Measurements from ENCODE around the gene CHST6.

Gene CHST6

DNA sequence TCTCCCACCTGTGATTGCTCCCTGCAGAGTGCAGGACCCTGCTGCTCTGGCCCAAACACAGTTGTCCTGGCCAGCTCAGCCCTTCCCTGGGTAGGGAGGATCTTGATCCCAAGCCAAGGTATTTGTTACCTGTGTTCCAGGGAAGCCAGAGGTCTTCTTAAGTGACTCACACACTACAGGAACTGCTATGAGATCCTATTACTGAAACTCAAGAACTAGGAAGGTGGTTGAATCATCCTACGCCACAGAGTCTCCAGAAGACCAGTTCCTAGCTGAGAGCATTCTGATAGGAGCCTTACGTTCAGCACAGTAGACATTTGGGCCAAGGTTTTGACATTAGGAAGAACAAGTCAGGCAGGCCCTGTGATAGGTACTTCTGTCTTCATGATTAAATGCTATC lies 12.0 kb downstream of the CHST6 start:
- no peak overlapping the region for H2BK12ac ChIP-seq (ENCODE audit: low read length)
- peaks cover 0 to 2% of the 10 kb centered on the region in 2 donors for H3K36me3 ChIP-seq (replicated peaks in 1 of 2; ENCODE audit: control insufficient read depth in 2 of 2, insufficient read depth in 2 of 2, low read length in 2 of 2)
- no peak overlapping the region for H3K18ac ChIP-seq (ENCODE audit: low read length)
- H3K4me3 ChIP-seq (ENCODE audit: low read length in 2 of 2): no peak overlapping the region
- no CpG with 5 or more reads among the region's 2 CpGs for WGBS, 2 donors (ENCODE audit: extremely low coverage in 2 of 2, insufficient read length in 2 of 2, insufficient replicate concordance in 1 of 2)
- no peak overlapping the region for H3K4ac ChIP-seq (ENCODE audit: low read length)
- H3K4me2 ChIP-seq (ENCODE audit: insufficient read depth, low read length, poor library complexity, severe bottlenecking): no peak overlapping the region
- H4K91ac ChIP-seq (ENCODE audit: low read depth, low read length, poor library complexity): no peak overlapping the region
- no peak overlapping the region for H2BK15ac ChIP-seq (ENCODE audit: low read length)
- no peak overlapping the region for H3K14ac ChIP-seq (ENCODE audit: low read length)
- H3K9me3 ChIP-seq (replicated peaks in 1 of 2; ENCODE audit: control insufficient read depth in 2 of 2, insufficient read depth in 1 of 2, low read depth in 1 of 2, low read length in 2 of 2): no peaks in the 10 kb centered on the region
- H3K9ac ChIP-seq (ENCODE audit: low read depth, low read length, poor library complexity): no peak overlapping the region
- no peak overlapping the region for H2AK5ac ChIP-seq (ENCODE audit: low read depth, low read length)
- H3K4me1 ChIP-seq (ENCODE audit: control insufficient read depth in 2 of 2, insufficient read depth in 1 of 2, low read depth in 1 of 2, low read length in 2 of 2): no peaks in the 10 kb centered on the region
- no peak for DNase-seq (ENCODE audit: low spot score)
- H4K8ac ChIP-seq (ENCODE audit: low read depth, low read length): no peak overlapping the region
- no peak overlapping the region for H3K23ac ChIP-seq (ENCODE audit: low read depth, low read length, poor library complexity)
- H3K27me3 ChIP-seq (ENCODE audit: control insufficient read depth in 3 of 3, insufficient read depth in 3 of 3, low read depth in 1 of 3, low read length in 3 of 3): no peaks in the 10 kb centered on the region
- no peak overlapping the region for H2BK120ac ChIP-seq (ENCODE audit: low read depth, low read length)
- H2BK5ac ChIP-seq (ENCODE audit: low read length): no peak overlapping the region
- H3K79me1 ChIP-seq (ENCODE audit: low read depth, low read length): peaks cover 2% of the 10 kb centered on the region
- no peak overlapping the region for H2AFZ ChIP-seq (ENCODE audit: low read length)
- no peak overlapping the region for H3K27ac ChIP-seq (replicated peaks; ENCODE audit: low read length)

DNA sequence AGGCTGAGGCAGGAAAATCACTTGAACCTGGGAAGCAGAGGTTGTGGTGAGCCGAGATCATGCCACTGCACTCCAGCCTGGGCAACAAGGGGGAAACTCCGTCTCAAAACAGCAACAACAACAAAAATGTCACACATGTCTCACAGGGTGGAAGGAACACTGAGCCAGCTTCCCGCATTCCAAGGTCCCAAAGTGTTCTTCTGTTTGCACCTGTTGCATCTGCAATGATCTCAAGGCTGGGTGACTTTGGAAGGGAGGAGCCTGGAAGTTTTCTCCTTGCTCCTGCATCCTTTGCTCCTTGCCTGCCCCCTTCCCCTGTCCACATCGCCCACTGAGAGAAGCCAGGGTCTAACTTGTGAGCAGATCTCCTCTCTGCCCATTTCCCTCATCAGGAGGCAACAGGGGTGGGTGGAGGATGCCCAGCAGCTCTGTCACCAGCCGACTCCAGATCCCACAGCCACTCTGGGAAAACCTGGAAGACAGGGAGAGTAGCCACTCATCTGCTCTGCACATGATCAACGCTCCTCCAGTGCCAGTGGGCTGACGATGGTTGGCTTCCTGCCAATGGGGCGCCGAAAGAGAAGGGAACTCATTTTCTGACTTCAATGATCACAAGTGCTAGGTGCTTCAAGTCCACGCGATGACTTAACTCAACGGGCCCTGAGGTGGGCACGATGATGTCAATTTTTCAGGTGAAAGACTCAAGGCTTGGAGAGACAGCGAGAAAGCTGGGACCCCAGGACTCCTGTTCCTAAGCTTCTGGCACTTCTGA lies 12.6 kb downstream of the CHST6 start:
- Histone ChIP-seq H3K4ac (ENCODE audit: low read length) (no peak overlapping the region), H3K36me3 (replicated peaks in 1 of 2; ENCODE audit: control insufficient read depth in 2 of 2, insufficient read depth in 2 of 2, low read length in 2 of 2) (peaks cover 0 to 3% of the 10 kb centered on the region in 2 donors), H2BK15ac (ENCODE audit: low read length) (no peak overlapping the region), H4K8ac (ENCODE audit: low read depth, low read length) (no peak overlapping the region), H2AFZ (ENCODE audit: low read length) (no peak overlapping the region), H2BK120ac (ENCODE audit: low read depth, low read length) (no peak overlapping the region), H3K27ac (replicated peaks; ENCODE audit: low read length) (no peak overlapping the region), H3K4me3 (ENCODE audit: low read length in 2 of 2) (no peak overlapping the region), H3K4me2 (ENCODE audit: insufficient read depth, low read length, poor library complexity, severe bottlenecking) (no peak overlapping the region), H2BK12ac (ENCODE audit: low read length) (no peak overlapping the region), H3K14ac (ENCODE audit: low read length) (no peak overlapping the region), H3K9ac (ENCODE audit: low read depth, low read length, poor library complexity) (no peak overlapping the region), H4K91ac (ENCODE audit: low read depth, low read length, poor library complexity) (no peak overlapping the region), H3K4me1 (ENCODE audit: control insufficient read depth in 2 of 2, insufficient read depth in 1 of 2, low read depth in 1 of 2, low read length in 2 of 2) (no peaks in the 10 kb centered on the region), H3K18ac (ENCODE audit: low read length) (no peak overlapping the region), H2AK5ac (ENCODE audit: low read depth, low read length) (no peak overlapping the region), H3K23ac (ENCODE audit: low read depth, low read length, poor library complexity) (no peak overlapping the region), H3K79me1 (ENCODE audit: low read depth, low read length) (peaks cover 2% of the 10 kb centered on the region), H3K9me3 (replicated peaks in 1 of 2; ENCODE audit: control insufficient read depth in 2 of 2, insufficient read depth in 1 of 2, low read depth in 1 of 2, low read length in 2 of 2) (no peaks in the 10 kb centered on the region), H2BK5ac (ENCODE audit: low read length) (no peak overlapping the region), H3K27me3 (ENCODE audit: control insufficient read depth in 3 of 3, insufficient read depth in 3 of 3, low read depth in 1 of 3, low read length in 3 of 3) (no peaks in the 10 kb centered on the region)
- DNase-seq (ENCODE audit: low spot score): no peak
- no CpG with 5 or more reads among the region's 14 CpGs for WGBS, 2 donors (ENCODE audit: extremely low coverage in 2 of 2, insufficient read length in 2 of 2, insufficient replicate concordance in 1 of 2)

DNA sequence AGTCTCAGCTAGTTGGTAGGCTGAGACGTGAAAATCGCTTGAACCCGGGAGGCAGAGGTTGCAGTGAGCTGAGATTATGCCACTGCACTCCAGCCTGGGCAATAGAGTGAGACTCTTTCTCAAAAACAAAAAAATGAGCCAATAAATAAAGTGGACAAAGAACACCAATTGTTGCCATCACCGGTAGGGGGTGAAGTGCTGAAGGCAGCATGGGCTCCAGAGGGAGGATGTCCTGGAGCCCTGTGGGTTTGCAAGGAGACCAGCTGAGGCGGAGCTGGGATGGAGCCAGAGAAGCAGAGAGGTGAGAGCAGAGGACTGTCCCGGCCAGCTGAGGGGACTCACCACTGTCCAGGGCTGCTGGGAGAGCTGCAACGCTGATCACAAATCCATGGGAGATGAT lies 13.8 kb downstream of the CHST6 start:
- Histone ChIP-seq H3K4me2 (ENCODE audit: insufficient read depth, low read length, poor library complexity, severe bottlenecking) (no peak overlapping the region), H2BK120ac (ENCODE audit: low read depth, low read length) (no peak overlapping the region), H3K18ac (ENCODE audit: low read length) (no peak overlapping the region), H2BK5ac (ENCODE audit: low read length) (no peak overlapping the region), H3K9me3 (replicated peaks in 1 of 2; ENCODE audit: control insufficient read depth in 2 of 2, insufficient read depth in 1 of 2, low read depth in 1 of 2, low read length in 2 of 2) (no peaks in the 10 kb centered on the region), H3K27me3 (ENCODE audit: control insufficient read depth in 3 of 3, insufficient read depth in 3 of 3, low read depth in 1 of 3, low read length in 3 of 3) (no peaks in the 10 kb centered on the region), H3K27ac (replicated peaks; ENCODE audit: low read length) (no peak overlapping the region), H3K14ac (ENCODE audit: low read length) (no peak overlapping the region), H2AFZ (ENCODE audit: low read length) (no peak overlapping the region), H3K36me3 (replicated peaks in 1 of 2; ENCODE audit: control insufficient read depth in 2 of 2, insufficient read depth in 2 of 2, low read length in 2 of 2) (peaks cover 0 to 7% of the 10 kb centered on the region in 2 donors), H3K4ac (ENCODE audit: low read length) (no peak overlapping the region), H3K23ac (ENCODE audit: low read depth, low read length, poor library complexity) (no peak overlapping the region), H3K79me1 (ENCODE audit: low read depth, low read length) (peaks cover 2% of the 10 kb centered on the region), H4K8ac (ENCODE audit: low read depth, low read length) (no peak overlapping the region), H2BK15ac (ENCODE audit: low read length) (no peak overlapping the region), H3K4me3 (ENCODE audit: low read length in 2 of 2) (no peak overlapping the region), H4K91ac (ENCODE audit: low read depth, low read length, poor library complexity) (no peak overlapping the region), H2AK5ac (ENCODE audit: low read depth, low read length) (no peak overlapping the region), H2BK12ac (ENCODE audit: low read length) (no peak overlapping the region), H3K9ac (ENCODE audit: low read depth, low read length, poor library complexity) (no peak overlapping the region), H3K4me1 (ENCODE audit: control insufficient read depth in 2 of 2, insufficient read depth in 1 of 2, low read depth in 1 of 2, low read length in 2 of 2) (no peaks in the 10 kb centered on the region)
- no peak for DNase-seq (ENCODE audit: low spot score)
- no CpG with 5 or more reads among the region's 7 CpGs for WGBS, 2 donors (ENCODE audit: extremely low coverage in 2 of 2, insufficient read length in 2 of 2, insufficient replicate concordance in 1 of 2)

DNA sequence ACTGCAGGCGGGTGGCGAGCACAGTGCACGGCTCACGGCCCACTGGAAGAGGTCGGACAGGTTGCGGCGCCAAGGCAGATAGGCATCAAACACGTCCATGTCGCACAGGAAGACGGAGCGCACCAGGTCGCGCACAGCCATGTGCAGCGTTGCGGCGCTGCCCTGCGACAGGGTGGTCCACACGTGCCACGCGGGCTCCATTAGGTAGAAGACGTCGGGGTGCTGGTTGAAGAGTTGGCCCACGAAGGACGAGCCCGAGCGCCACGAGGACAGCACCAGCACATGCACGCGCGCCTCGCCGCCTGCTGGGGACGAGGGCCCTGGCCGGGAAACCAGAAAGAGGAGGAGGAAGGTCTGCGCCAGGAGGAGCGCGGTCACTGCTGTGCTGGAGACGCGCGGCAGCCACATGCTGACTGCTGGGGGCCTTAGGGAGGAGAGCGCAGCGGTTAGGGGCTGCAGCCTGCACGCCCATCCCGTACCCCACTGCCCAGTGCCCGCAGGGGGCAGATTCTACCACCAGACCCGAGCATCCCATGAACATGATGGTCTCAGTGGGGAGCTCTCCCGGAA lies 15.7 kb downstream of the CHST6 start:
- no peak for DNase-seq (ENCODE audit: low spot score)
- Histone ChIP-seq H4K8ac (ENCODE audit: low read depth, low read length) (peak overlapping the region; percentile 54), H2BK15ac (ENCODE audit: low read length) (no peak overlapping the region), H3K9me3 (replicated peaks in 1 of 2; ENCODE audit: control insufficient read depth in 2 of 2, insufficient read depth in 1 of 2, low read depth in 1 of 2, low read length in 2 of 2) (no peaks in the 10 kb centered on the region), H3K9ac (ENCODE audit: low read depth, low read length, poor library complexity) (no peak overlapping the region), H3K27me3 (ENCODE audit: control insufficient read depth in 3 of 3, insufficient read depth in 3 of 3, low read depth in 1 of 3, low read length in 3 of 3) (no peaks in the 10 kb centered on the region), H3K79me1 (ENCODE audit: low read depth, low read length) (peaks cover 2% of the 10 kb centered on the region), H3K27ac (replicated peaks; ENCODE audit: low read length) (no peak overlapping the region), H2AFZ (ENCODE audit: low read length) (no peak overlapping the region), H3K23ac (ENCODE audit: low read depth, low read length, poor library complexity) (peak overlapping the region; percentile 77), H3K4me1 (ENCODE audit: control insufficient read depth in 2 of 2, insufficient read depth in 1 of 2, low read depth in 1 of 2, low read length in 2 of 2) (no peaks in the 10 kb centered on the region), H3K36me3 (replicated peaks in 1 of 2; ENCODE audit: control insufficient read depth in 2 of 2, insufficient read depth in 2 of 2, low read length in 2 of 2) (peaks cover 0 to 7% of the 10 kb centered on the region in 2 donors), H3K18ac (ENCODE audit: low read length) (peak overlapping the region; percentile 12), H2BK5ac (ENCODE audit: low read length) (no peak overlapping the region), H2BK120ac (ENCODE audit: low read depth, low read length) (no peak overlapping the region), H3K4me2 (ENCODE audit: insufficient read depth, low read length, poor library complexity, severe bottlenecking) (no peak overlapping the region), H4K91ac (ENCODE audit: low read depth, low read length, poor library complexity) (no peak overlapping the region), H2AK5ac (ENCODE audit: low read depth, low read length) (no peak overlapping the region), H3K4ac (ENCODE audit: low read length) (no peak overlapping the region), H3K4me3 (ENCODE audit: low read length in 2 of 2) (peak overlapping the region in 1 of 2 donors; percentile 3), H3K14ac (ENCODE audit: low read length) (no peak overlapping the region), H2BK12ac (ENCODE audit: low read length) (no peak overlapping the region)
- no CpG with 5 or more reads among the region's 47 CpGs for WGBS, 2 donors (ENCODE audit: extremely low coverage in 2 of 2, insufficient read length in 2 of 2, insufficient replicate concordance in 1 of 2)

All from neuronal stem cell (in vitro differentiated cells).